CD14-positive monocyte (primary cell): ENCODE measurements around the gene GRK5. TPM values are rescaled to one million over a fixed set of nuclear protein-coding genes. Genes with fewer than 3 reads are reported as not detected.
A peak's percentile ranks its signal among the peaks of the same experiment; 100 is the strongest.

Experiments
- DNase-seq, 3 donors: peaks; one replicate each; pipeline ENCODE4 v3.0.0-alpha.2; 2011 to 2022
- H2AFZ ChIP-seq: 2 replicates; pipeline ENCODE4 v1.6.0; 2012; ENCODE audit warnings: mild to moderate bottlenecking, low read depth, low read length, inconsistent platforms; ENCODE audit not compliant: insufficient read depth, poor library complexity, severe bottlenecking
- H3K27ac ChIP-seq, 2 donors: 1 replicate in 1 of 2; 2 replicates in 1 of 2; pipeline ENCODE4 v1.5.1; 2012 to 2013; ENCODE audit warnings: low read length in 2 of 2, control low read depth in 1 of 2, inconsistent platforms in 1 of 2, low read depth in 1 of 2, mild to moderate bottlenecking in 1 of 2
- H3K27me3 ChIP-seq, 2 donors: one replicate each; pipeline versions ENCODE4 v1.6.0 to v1.6.1; 2011 to 2013; ENCODE audit warnings: low read length in 2 of 2; ENCODE audit not compliant: control insufficient read depth in 2 of 2, insufficient read depth in 2 of 2
- H3K36me3 ChIP-seq, 2 donors: replicated peaks in 1 of 2; 1 replicate in 1 of 2; 2 replicates in 1 of 2; pipeline versions ENCODE4 v1.5.1 to v1.6.1; 2012 to 2013; ENCODE audit warnings: low read length in 2 of 2, control low read depth in 1 of 2, inconsistent platforms in 1 of 2, mild to moderate bottlenecking in 1 of 2; ENCODE audit not compliant: insufficient read depth in 2 of 2, control insufficient read depth in 1 of 2
- H3K4me1 ChIP-seq, 2 donors: 1 replicate in 1 of 2; 2 replicates in 1 of 2; pipeline versions ENCODE4 v1.5.1 to v1.6.1; 2012 to 2013; ENCODE audit warnings: low read length in 2 of 2, control low read depth in 1 of 2, inconsistent platforms in 1 of 2, mild to moderate bottlenecking in 1 of 2, moderate library complexity in 1 of 2; ENCODE audit not compliant: insufficient read depth in 2 of 2, control insufficient read depth in 1 of 2
- H3K4me2 ChIP-seq: replicated peaks from 2 replicates; pipeline ENCODE3; 2012; ENCODE audit warnings: low read length, moderate library complexity, mild to moderate bottlenecking; ENCODE audit not compliant: poor library complexity, severe bottlenecking; ENCODE audit errors: extremely low read depth
- H3K4me3 ChIP-seq, 3 experiments: fragments of 200-600 bp in 1 of 3; sonication (generic) in 1 of 3; replicated peaks in 1 of 3; 1 replicate in 2 of 3; 2 replicates in 1 of 3; pipeline ENCODE4 v1.5.1; 2011 to 2013; ENCODE audit warnings: low read length in 3 of 3, mild to moderate bottlenecking in 3 of 3, control low read depth in 2 of 3, low read depth in 2 of 3, inconsistent platforms in 1 of 3, moderate library complexity in 1 of 3
- H3K79me2 ChIP-seq: 2 replicates; pipeline ENCODE4 v1.6.0; 2012; ENCODE audit warnings: mild to moderate bottlenecking, control low read depth, inconsistent platforms, low read length, moderate library complexity; ENCODE audit not compliant: insufficient read depth
- H3K9ac ChIP-seq: 2 replicates; pipeline ENCODE4 v1.6.0; 2017; ENCODE audit warnings: low read length, mild to moderate bottlenecking; ENCODE audit not compliant: insufficient read depth, poor library complexity, severe bottlenecking
- H3K9me3 ChIP-seq, 2 donors: replicated peaks in 1 of 2; 1 replicate in 1 of 2; 2 replicates in 1 of 2; pipeline versions ENCODE4 v1.5.1 to v1.6.1; 2012 to 2013; ENCODE audit warnings: low read length in 2 of 2, control low read depth in 1 of 2; ENCODE audit not compliant: control insufficient read depth in 1 of 2, insufficient read depth in 1 of 2
- H4K20me1 ChIP-seq: 2 replicates; pipeline ENCODE4 v1.6.0; 2012; ENCODE audit warnings: mild to moderate bottlenecking, low read length, control low read depth, moderate library complexity; ENCODE audit not compliant: insufficient read depth
- H3K27ac Mint-ChIP-seq, 7 donors: one replicate each; pipeline ENCODE4 v1.8.0; 2020; ENCODE audit warnings: mild to moderate bottlenecking in 7 of 7, mixed read lengths in 7 of 7, moderate library complexity in 6 of 7, inconsistent platforms in 2 of 7
- H3K27me3 Mint-ChIP-seq, 3 donors: one replicate each; pipeline ENCODE4 v1.8.0; 2021 to 2022; ENCODE audit warnings: low read depth in 3 of 3, mild to moderate bottlenecking in 3 of 3, mixed read lengths in 3 of 3, moderate library complexity in 3 of 3, inconsistent platforms in 1 of 3
- H3K36me3 Mint-ChIP-seq, 2 donors: one replicate each; pipeline ENCODE4 v1.8.0; 2020; ENCODE audit warnings: mixed read lengths in 2 of 2, inconsistent platforms in 1 of 2, mild to moderate bottlenecking in 1 of 2
- H3K4me1 Mint-ChIP-seq: one replicate; pipeline ENCODE4 v1.8.0; 2020; ENCODE audit warnings: mild to moderate bottlenecking, mixed read lengths
- H3K4me3 Mint-ChIP-seq, 2 donors: one replicate each; pipeline ENCODE4 v1.8.0; 2020; ENCODE audit warnings: mild to moderate bottlenecking in 2 of 2, mixed read lengths in 2 of 2, moderate library complexity in 1 of 2
- H3K9me3 Mint-ChIP-seq, 7 donors: one replicate each; pipeline ENCODE4 v1.8.0; 2020 to 2022; ENCODE audit warnings: mixed read lengths in 7 of 7, mild to moderate bottlenecking in 6 of 7, moderate library complexity in 6 of 7, inconsistent platforms in 2 of 7
- WGBS: methylation state at CpG from one replicate; pipeline ENCODE4 v1.1.5; 2013; ENCODE audit warnings: missing lambda C conversion rate; ENCODE audit not compliant: insufficient coverage; 5-methylcytosine and 5-hydroxymethylcytosine counted together
- intact Hi-C, 2 donors: fragments of 100-400 bp; cut with micrococcal nuclease; formaldehyde crosslinking; loops; one replicate each; pipeline versions ENCODE4 v1.15.0 to v1.15.1; 2023
- polyA plus RNA-seq, 3 donors: library from polyadenylated mRNA; depleted of rRNA in 1 of 3; unstranded in 2 of 3; stranded (reverse) in 1 of 3; fragments of 300-500 nt in 2 of 3; fragments of >200 nt in 1 of 3; fragmentation: Illumina TruSeq in 2 of 3; gene quantifications; 1 replicate in 2 of 3; 2 replicates in 1 of 3; pipeline ENCODE4 v1.2.3, GENCODE V29; 2012 to 2021
- TF ChIP-seq, protein P1 (sequence below): fragments of 200-600 bp; IDR thresholded peaks from one replicate; pipeline ENCODE4 v1.8.0; 2022; ENCODE audit warnings: antibody characterized with exemption, mild to moderate bottlenecking

Gene GRK5
- polyA plus RNA-seq, 3 donors: 1.2 to 6.5 (median 2.8) TPM

DNA sequence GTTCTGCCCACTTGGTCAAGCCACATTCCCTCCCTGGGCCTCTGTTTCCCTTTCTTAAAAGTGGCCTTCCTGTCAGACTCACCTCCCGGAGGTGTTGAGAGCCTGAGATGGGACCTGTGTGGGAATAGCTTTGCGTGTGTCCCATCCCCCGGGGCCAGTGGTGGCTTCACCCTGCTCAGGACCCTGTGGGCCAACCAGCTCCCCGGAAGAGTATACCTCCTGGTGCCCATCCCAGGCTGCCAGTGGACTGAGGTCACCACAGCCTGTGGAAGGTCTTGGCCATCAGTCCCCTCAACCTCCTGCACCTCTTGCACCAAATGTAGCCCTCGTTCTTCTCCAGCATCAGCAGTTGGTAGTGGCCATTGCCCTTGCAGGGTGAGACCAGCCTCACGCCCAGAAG, 190.0 kb downstream of the GRK5 start:
- Mint-ChIP-seq H3K36me3 (peaks cover 18 to 23% of the 10 kb centered on the region in 2 donors), H3K9me3 (peaks cover 0 to 3% (median 0%) of the 10 kb centered on the region in 7 donors), H3K4me3 (no peak overlapping the region), H3K4me1 (peaks cover 58% of the 10 kb centered on the region), H3K27me3 (peaks cover 0 to 1% (median 0%) of the 10 kb centered on the region in 3 donors), H3K27ac (peak overlapping the region in 4 of 7 donors; percentile 75 to 99 (median 98))
- DNase-seq: no peak
- Histone ChIP-seq H2AFZ (no peak overlapping the region), H3K79me2 (no peaks in the 10 kb centered on the region), H4K20me1 (no peaks in the 10 kb centered on the region), H3K36me3 (no peaks in the 10 kb centered on the region), H3K4me3 (no peak overlapping the region), H3K4me1 (peaks cover 56 to 58% of the 10 kb centered on the region in 2 donors), H3K27me3 (no peaks in the 10 kb centered on the region), H3K27ac (peak overlapping the region in 1 of 2 donors; percentile 94), H3K9me3 (no peaks in the 10 kb centered on the region), H3K9ac (no peak overlapping the region), H3K4me2 (no peak overlapping the region)
- intact Hi-C loops: loop anchor here in 1 of 2 donors (10.0 kb wide), 1 partner anchor 93 kb away; no protein-coding TSS in a partner anchor
- 92% methylated on average over 5 of the region's 6 CpGs for WGBS
- TF ChIP-seq, protein P1, sequence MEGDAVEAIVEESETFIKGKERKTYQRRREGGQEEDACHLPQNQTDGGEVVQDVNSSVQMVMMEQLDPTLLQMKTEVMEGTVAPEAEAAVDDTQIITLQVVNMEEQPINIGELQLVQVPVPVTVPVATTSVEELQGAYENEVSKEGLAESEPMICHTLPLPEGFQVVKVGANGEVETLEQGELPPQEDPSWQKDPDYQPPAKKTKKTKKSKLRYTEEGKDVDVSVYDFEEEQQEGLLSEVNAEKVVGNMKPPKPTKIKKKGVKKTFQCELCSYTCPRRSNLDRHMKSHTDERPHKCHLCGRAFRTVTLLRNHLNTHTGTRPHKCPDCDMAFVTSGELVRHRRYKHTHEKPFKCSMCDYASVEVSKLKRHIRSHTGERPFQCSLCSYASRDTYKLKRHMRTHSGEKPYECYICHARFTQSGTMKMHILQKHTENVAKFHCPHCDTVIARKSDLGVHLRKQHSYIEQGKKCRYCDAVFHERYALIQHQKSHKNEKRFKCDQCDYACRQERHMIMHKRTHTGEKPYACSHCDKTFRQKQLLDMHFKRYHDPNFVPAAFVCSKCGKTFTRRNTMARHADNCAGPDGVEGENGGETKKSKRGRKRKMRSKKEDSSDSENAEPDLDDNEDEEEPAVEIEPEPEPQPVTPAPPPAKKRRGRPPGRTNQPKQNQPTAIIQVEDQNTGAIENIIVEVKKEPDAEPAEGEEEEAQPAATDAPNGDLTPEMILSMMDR: no peak

DNA sequence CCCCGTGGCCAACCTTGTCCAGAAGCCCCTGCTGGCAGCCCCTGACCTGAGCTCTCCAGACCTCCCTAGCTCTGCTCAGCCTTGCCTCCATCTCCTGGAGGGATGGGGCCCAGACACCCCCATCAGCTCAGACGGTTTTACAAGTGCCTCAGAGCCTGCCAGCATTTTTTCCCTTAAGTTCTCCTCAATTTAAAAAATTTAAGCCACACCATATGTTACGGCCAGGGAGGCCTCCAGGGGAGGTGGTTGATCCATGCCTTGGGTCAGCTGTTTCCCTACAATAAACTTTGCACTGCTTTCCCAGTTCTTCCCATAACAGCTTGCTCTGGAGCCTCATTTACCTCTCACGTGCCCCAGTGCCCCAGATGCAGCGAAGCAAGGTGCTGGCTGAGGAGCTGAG, 191.6 kb downstream of the GRK5 start:
- H3K27ac Mint-ChIP-seq: peak overlapping the region in 4 of 7 donors; percentile 25 to 78 (median 43)
- no peak for DNase-seq
- Histone ChIP-seq H3K79me2 (no peaks in the 10 kb centered on the region), H3K36me3 (no peaks in the 10 kb centered on the region), H3K9ac (no peak overlapping the region), H2AFZ (no peak overlapping the region), H4K20me1 (no peaks in the 10 kb centered on the region), H3K9me3 (no peaks in the 10 kb centered on the region), H3K4me2 (no peak overlapping the region), H3K4me1 (peaks cover 65% of the 10 kb centered on the region in 2 donors), H3K27me3 (no peaks in the 10 kb centered on the region), H3K4me3 (no peak overlapping the region), H3K27ac (no peak overlapping the region)
- TF ChIP-seq, protein P1: no peak
- peaks cover 63% of the 10 kb centered on the region for H3K4me1 Mint-ChIP-seq
- peaks cover 18 to 23% of the 10 kb centered on the region in 2 donors for H3K36me3 Mint-ChIP-seq
- intact Hi-C loops: loop anchor here in 1 of 2 donors (10.0 kb wide), 1 partner anchor 94 kb away; no protein-coding TSS in a partner anchor
- WGBS: 90% methylated on average over 5 of the region's 5 CpGs
- H3K9me3 Mint-ChIP-seq: peaks cover 0 to 3% (median 0%) of the 10 kb centered on the region in 7 donors
- H3K4me3 Mint-ChIP-seq: no peak overlapping the region
- H3K27me3 Mint-ChIP-seq: peaks cover 0 to 3% (median 1%) of the 10 kb centered on the region in 3 donors
